GM19397 (cell line): ENCODE data around the gene ANKRD13A.
A peak's percentile ranks its signal among the peaks of the same experiment; 100 is the strongest.

Experiments used
- ATAC-seq: cut with Tn5 transposase; IDR thresholded peaks from one replicate; pipeline ENCODE4 v1.9.1; 2021; ENCODE audit warnings: mild to moderate bottlenecking, moderate library complexity; ENCODE audit not compliant: unreplicated experiment

ANKRD13A gene

GRCh38 chr12:109998904-109999648 is at the start of gene ANKRD13A:
ANKRD13A (plus strand) TSS chr12:109999430; CDS start chr12:109999689, 259 bp downstream.
- peak; percentile 48 for ATAC-seq

DNA sequence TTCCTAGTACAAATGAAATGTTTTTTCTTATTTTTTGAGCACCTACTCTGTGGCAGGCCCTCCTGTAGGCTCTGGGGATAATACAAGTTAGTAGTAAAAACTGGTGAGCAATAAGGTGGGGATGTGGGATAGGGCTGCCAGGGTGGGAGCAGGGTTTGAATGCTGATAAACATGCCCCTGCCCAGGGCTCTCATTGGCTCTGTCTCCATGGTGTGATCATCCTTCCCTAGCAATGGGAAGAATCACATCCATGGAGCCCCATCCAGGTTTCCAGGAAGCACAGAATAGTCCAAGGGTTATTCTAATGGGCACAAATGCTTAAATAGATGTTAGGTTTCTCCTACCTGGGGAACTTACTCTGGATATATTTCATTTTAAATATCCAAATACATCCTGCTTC is 48.6 kb upstream of the ANKRD13A start:
- ATAC-seq = no peak

DNA sequence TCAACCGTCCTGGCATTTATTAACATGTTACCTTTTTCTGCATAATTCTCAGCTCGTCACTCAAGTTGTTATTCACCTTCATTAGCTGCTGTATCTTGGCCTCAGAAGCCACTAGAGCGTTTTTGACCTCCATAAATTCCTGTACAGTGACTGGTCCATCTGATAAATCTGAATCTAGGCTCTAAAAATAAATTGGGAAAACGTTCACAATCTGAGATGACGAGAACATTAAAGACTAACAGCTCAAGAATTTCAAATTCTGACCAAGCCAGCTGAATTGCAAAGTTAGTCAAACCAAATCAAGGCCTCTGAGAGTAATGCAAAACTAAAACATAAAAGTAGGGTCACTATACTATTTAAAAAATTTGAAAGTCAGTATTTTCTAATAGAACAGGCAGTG is 48.1 kb upstream of the ANKRD13A start:
- ATAC-seq = no peak

GRCh38 chr12:109951751-109952150 is 47.5 kb upstream of the ANKRD13A start:
- ATAC-seq = no peak

DNA sequence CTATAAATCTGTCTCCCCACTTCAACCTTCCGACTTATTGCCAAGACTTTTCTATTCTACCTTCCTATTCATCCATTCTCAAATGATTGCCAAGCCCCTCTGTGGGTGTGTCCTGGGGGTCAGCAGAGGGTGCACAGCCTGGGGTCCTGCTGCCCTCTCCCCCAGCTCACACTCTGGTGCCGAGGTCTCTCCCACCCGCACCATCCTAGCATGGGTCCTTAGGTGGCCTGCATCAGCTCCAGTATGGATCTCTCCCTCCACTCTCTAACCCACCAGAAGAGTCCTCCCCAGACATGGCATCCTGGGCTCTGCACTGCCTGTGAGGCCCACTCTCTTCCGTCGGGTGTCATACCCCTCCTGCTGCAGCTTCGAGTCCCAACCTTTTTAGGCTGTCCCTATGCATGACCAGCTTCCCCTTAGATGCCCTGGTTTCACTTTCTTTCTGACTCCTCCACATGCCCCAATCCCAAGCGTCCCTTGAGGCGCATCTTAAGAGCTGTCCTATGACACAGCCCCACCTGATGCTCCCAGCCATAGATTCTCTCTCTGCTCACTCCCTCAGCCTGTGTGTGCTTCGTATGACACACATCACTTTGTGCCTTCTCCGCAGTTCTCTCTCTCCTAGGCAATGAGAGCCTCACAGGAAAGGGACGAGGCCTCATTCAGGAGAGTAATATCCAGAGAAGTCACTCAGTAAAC is 46.9 kb upstream of the ANKRD13A start:
- no peak for ATAC-seq

DNA sequence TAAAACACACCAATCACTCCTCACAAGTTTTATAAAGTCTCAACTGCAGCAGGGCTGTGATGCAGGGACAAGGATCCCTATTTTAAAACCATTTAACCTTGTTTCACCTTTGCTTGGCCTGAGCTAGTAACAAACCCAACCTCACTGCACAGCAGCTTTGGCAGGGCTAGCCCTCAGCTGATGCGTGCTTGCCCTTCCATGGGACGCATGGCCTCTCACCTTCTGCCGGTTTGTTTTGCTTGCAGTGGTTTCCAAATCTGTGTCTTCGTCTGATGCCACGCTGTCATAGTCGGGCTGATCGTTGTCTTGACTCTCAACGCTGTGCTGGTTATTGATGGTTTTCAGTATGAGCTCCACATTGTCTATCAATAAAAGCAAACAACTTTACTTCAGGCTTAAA is 46.4 kb upstream of the ANKRD13A start:
- ATAC-seq = no peak

DNA sequence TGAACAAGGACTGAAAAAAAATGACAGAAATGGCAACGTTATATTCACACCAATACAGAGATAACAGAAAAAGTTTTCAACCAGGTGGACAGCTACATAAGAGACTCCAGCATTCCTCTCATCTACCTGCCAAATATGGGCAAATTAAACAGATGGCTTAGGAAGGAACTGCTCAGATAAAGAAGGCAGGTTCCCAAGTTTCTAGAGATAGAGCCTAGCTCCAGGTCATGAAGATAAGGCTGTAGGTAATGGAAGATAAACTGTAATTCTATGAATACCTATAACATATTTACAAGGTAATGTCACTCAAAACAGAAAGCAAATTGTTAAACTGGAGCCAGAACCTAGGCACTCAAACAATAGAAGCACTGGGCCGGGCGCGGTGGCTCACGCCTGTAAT is 45.6 kb upstream of the ANKRD13A start:
- ATAC-seq = no peak

DNA sequence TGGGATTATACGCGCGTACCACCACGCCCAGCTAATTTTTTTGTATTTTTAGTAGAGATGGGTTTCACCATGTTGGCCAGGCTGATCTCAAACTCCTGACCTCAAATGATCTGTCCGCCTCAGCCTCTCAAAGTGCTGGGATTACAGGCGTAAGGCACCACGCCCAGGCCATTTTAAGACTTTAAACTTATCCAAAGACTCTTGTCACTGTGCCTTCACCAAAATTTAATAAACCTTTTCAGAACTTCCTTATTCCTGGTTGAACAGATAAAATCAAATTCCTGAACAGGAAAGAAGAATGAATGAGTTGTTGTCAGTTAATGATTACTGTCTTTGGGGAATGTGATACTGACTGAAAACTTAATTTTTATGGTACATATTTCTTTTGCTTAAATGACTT is 40.9 kb upstream of the ANKRD13A start:
- ATAC-seq = no peak

- no peak for ATAC-seq
Observed at GRCh38 chr12:109959411-109960093, 39.7 kb upstream of the ANKRD13A start.

DNA sequence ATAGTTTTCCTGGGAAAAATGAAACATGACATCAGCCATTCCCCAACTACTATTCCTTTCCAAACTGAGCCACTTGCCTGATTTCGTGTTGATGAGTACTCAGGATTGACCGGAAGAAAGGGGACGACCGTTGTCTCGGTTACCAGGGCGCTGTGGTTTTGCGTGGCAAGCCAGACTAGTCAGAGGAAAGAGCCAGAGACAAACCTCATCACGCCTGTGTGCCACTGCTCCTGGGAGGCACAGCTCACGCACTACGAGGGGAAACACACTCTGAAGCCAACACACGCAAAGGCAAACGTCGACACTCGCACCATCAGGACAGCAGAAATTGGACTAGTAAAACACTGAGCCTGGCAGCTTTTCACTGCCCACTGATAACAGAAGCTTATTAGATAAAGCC is 38.0 kb upstream of the ANKRD13A start:
- no peak for ATAC-seq

DNA sequence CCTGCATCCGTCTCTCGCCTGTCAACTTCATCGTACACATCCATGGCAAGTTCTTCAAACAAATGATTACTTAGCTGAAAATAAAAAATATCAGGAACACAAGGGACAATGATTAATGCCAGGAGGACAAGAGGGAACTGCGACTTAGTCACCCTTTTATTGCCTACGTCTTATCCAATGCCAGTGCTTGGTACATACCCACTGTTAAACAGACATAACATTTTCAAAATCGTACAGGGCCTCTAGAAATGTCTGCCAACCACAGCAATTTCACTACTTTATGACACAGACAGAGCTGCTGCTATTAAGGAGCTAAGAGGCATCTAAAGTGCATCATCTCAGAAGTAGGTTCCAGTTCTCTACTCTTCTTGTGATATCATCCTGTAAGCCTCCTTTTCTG is 37.6 kb upstream of the ANKRD13A start:
- no peak for ATAC-seq

DNA sequence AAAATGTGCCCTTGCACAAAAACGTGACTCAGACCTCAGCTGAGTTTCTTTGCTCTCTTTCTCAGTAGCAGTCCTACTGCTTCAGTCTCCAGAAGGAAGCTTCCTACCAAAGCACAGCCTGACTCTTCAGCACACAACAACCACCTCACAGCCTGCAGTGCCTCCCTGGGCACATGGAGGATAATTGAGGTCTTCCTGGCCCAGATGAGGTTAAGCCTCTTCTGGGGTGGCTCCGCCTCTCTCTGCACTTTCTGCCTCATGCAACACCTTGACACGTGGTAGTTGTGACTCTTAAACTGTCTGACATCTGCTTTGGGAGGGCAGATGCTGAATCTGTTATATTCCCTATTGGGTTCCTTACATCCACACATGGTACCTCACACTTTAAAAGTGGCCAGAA is 36.8 kb upstream of the ANKRD13A start:
- ATAC-seq = no peak

DNA sequence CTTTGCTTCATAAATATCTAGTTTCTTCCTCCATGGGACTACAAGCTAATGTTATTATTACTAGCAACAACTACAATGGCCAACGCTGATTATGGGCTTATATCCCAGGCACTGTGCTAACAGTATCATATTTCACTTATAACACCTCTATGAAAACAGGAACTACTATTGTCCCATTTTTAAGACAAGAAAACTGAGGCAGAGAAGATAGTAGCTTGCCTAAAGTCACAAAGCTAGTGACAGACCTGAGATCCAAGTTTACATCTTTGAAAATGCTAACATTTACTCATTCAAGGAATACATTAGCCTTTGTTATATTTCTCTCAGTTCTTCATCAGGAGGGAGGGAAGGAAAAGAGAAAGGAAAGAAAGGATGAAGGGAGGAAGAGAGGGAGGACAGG is 35.9 kb upstream of the ANKRD13A start:
- no peak for ATAC-seq

GRCh38 chr12:109963743-109964429 is 35.3 kb upstream of the ANKRD13A start:
- no peak for ATAC-seq

DNA sequence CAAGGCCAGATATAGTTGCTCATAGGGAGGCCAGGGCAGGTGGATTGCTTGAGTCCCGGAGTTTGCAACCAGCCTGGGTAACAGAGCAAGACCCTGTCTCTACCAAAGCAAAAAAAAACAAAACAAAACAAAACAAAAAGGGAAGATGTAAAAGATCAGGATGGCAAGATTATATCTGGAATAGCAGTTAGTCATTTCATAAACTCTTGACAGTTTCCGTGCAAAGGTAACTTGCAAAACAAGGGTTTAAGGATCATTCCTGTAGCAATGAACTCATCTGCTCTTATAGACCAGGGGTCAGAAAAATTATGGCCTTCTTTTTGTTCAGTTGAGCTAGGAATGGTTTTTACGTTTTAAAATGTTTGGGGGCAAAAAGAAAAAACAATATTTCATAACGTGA is 32.7 kb upstream of the ANKRD13A start:
- no peak for ATAC-seq

GRCh38 chr12:109967383-109968031 is 31.7 kb upstream of the ANKRD13A start:
- ATAC-seq = no peak

- ATAC-seq = no peak
Observed at GRCh38 chr12:109968032-109968420, 31.2 kb upstream of the ANKRD13A start.

DNA sequence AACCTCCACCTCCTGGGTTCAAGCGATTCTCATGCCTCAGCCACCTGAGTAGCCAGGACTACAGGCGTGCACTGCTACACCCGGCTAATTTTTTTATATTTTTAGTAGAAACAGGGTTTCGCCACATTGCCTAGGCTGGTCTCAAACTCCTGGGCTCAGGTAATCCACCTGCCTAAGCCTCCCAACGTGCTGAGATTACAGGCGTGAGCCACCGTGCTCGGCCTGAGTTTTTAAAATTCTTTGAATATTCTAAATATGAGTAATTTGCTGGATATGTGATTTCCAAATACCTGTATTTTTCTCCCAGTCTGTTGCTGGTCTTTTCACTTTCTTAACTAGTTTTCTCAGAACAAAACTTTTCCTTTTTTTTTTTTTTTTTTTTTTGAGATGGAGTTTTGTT is 30.4 kb upstream of the ANKRD13A start:
- no peak for ATAC-seq

- ATAC-seq = no peak
Observed at GRCh38 chr12:109972821-109973220, 26.4 kb upstream of the ANKRD13A start.

GRCh38 chr12:109981311-109981710 is 17.9 kb upstream of the ANKRD13A start:
- ATAC-seq = no peak

- no peak for ATAC-seq
Observed at GRCh38 chr12:109982210-109982609, 17.0 kb upstream of the ANKRD13A start.
